ENCODE results near the gene TMEM59L.

The TMEM59L gene

DNA sequence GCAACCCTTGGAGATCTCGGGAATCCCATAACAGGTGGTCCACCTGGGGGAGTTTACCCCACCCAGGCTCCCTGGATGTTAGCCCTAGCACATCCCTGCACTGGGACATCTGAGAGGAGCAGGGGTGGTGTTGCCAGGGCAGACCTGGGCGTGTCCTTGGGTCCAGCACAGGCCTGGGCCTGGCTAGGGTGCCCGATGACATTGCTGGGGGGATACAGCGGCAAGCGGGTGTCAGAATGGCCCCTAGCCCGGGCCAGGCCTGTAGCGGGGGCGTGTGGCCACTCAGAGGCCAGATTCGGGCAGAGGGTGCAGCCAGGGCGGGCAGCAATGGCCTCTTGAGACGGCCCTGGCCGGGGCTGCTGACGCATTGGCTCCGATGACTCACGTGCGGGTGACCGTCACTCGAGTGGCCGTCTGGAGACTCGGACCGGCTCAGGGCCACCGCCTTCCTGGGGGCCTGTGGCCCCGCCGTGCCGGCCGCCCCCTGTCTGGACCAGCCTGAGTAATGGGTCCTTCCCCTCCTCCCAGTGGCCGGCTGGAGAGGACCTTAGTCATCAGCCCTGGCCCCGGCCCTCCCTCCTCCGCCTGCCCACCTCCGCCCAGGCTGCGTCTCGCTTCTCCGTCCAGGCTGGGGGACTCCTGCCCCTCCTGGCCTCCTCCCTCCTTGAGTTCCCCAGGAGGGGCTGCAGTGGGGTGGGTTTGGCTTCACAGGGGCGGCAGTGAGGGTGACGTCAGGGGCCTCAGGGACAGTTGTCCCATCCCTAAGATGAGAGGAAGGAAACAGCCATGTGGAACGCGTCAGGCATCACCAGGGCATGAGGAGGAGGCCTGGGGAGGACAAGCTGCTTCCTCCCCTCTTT is 47.6 kb downstream of the TMEM59L start:
- DNase-seq: no peak

DNA sequence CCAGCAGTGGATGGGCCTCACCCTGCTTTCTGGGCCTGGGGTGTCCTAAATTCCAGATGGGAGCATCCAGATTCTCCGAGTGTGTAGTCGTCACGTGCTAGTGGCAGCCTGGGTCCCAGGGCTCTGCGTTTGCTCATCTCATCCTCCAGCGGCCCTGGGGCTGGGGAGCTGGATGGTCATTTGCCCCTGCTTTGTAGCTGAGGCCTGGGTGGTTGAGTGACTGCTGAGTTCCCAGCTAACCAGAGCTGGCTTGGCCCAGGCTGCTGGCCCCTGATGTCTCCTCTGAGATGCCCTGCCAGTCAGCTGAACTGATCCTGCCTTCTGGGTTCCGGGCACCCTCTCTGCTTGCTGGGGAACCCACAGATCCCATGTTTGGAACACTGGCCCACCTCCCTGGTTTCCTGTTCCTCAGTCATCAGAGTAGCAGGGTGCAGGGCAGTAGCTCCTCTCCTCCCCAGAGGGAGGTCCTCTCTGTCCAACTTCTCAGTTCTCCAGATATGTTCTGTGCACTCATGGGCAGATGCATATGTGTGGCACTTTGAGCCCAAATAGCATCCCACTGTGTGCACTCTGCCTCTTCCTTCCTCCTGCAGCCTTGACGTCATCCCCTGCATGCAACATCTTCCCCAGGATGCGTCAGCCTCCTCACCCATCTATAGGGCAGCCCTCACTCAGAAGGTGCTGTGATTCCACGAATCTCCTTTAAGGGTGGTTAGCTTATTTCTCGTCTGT is 48.4 kb downstream of the TMEM59L start:
- no peak for DNase-seq

DNA sequence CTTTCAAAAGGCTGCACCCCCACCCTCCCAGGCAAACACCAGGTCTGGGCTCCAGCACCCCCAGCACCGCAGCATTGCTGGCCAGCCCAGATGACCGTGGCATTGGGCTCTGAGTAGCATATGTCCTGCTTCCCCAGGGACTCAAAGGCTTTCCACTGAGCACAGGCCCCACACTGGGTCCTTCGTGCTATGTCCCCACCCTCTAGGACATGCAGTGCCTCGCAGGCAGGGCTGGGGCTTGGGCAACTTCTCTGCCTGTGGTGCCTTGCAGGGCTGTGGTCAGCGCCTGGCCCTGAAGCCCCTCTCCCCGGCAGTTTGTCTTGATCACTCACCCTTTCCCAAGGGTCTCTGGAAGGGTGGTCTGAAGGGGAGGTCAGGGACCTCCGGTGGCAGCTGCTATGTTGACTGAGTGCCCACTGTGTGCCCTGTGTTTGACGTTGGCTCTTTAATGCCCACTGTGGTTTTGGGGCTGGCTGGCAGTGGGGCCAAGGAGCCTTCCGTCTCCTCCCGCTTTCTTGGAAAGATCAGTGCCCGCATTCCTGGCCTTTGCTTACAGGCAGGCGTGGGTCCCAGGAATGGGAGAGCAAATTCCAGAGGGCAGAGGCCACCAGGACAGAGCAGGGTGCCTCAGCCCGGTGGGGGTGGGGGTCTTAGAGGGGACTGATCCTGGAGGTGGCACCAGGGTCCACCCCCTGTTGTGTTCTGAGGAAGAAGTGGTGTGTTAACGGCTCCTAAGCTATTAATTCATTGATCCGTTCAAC is 50.5 kb downstream of the TMEM59L start:
- no peak for DNase-seq

DNA sequence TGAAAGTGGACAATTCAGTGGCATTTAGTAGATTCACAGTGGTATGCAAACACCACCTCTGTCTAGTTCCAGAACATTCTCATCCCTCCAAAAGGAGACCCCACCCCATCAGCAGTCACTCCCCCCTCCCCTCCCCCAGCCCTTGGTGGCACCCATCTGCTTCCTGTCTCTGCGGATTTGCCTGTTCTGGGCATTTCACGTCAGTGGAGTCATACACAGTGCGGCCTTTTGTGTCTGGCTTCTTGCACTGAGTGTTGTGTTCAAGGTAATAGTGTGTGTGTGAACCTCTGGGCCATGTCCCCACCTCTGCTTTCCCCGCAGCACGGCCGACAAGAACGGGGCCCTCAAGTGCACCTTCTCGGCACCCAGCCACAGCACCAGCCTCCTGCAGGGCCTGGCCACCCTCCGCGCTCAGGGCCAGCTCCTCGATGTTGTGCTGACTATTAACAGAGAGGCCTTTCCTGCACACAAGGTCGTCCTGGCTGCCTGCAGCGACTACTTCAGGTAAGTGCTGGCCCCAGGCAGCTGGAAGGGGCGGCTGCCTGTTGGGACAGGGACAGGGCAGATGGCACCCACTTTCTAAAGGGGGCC is 51.4 kb downstream of the TMEM59L start:
- no peak for DNase-seq

DNA sequence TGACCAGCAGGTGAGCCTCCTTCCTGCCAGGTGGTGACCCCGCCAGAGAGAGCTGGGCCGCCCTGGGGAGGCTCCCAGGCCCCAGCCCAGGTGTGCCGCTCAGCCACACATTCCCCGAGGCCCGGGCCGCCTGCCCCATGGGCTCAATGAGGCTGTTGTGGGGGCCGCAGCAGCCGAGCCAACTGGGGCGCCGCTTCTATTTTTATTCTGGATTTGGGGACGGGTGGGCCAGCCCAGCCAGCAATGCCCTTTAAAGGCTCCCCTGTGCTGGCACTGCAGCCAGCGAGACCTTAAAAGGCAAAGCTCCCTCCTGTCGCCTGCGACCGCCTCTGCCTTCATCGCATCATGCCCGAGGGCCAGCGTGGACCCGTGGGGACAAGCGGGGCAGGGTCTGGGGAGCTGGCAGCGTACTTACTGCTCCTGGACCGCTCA is 53.1 kb downstream of the TMEM59L start:
- no peak for DNase-seq

DNA sequence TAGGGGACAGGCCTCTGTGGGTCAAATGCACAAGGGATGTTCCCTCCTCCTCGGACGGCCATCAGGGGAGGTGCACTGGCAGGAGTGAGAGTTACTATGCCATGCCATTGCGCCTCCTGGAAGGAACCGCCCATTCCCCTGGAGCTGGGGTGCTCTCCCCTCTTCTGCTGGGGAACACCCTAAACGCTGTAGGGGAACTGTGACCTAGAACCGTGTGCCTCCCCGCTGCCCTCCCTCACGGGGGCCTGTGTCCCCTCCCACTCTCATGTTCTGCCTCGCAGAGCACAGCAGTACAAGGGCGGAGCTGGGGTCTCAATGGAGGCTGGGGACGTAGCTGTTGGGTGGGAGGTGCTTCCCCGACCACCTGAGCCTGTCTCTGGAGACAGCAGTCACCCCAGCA is 53.6 kb downstream of the TMEM59L start:
- DNase-seq: no peak

DNA sequence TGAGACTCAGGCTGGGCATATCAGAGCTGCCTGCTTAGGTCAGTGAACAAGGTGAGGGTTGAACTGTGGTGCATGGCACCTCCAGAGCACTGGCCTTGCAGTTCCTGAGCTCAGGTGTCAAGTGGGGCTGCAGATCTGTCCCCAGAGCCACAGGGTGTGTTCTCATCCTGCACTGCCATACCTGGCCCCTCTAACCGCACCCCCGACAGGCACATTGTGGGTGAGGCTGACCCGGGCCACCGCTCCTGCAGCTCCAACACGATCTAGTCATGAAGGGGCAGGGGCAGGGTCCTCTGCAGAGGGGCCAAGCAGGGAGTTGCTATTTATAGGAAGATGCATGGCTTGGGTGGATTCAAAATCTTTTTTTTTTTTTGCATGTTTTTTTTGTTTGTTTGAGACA is 54.1 kb downstream of the TMEM59L start:
- DNase-seq: no peak

DNA sequence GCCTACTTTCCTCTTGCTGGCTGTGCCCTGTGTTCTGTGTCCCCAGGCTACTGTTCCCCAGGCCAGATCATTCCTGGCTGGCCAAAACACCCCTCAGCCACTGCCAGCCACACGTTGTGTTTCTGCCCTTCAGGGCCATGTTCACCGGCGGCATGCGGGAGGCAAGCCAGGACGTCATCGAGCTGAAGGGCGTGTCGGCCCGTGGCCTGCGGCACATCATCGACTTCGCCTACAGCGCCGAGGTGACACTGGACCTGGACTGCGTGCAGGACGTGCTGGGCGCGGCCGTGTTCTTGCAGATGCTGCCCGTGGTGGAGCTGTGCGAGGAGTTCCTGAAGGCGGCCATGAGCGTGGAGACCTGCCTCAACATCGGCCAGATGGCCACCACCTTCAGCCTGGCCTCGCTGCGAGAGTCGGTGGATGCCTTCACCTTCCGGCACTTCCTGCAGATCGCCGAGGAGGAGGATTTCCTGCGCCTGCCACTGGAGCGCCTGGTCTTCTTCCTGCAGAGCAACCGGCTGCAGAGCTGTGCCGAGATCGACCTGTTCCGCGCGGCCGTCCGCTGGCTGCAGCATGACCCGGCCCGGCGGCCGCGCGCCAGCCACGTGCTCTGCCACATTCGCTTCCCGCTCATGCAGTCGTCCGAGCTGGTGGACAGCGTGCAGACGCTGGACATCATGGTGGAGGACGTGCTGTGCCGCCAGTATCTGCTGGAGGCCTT is 55.0 kb downstream of the TMEM59L start:
- no peak for DNase-seq

DNA sequence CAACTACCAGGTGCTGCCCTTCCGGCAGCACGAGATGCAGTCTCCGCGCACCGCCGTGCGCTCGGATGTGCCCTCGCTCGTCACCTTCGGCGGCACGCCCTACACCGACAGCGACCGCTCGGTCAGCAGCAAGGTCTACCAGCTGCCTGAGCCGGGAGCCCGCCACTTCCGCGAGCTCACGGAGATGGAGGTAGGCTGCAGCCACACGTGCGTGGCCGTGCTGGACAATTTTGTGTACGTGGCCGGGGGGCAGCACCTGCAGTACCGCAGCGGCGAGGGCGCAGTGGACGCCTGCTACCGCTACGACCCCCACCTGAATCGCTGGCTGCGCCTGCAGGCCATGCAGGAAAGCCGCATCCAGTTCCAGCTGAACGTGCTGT is 55.6 kb downstream of the TMEM59L start:
- no peak for DNase-seq

DNA sequence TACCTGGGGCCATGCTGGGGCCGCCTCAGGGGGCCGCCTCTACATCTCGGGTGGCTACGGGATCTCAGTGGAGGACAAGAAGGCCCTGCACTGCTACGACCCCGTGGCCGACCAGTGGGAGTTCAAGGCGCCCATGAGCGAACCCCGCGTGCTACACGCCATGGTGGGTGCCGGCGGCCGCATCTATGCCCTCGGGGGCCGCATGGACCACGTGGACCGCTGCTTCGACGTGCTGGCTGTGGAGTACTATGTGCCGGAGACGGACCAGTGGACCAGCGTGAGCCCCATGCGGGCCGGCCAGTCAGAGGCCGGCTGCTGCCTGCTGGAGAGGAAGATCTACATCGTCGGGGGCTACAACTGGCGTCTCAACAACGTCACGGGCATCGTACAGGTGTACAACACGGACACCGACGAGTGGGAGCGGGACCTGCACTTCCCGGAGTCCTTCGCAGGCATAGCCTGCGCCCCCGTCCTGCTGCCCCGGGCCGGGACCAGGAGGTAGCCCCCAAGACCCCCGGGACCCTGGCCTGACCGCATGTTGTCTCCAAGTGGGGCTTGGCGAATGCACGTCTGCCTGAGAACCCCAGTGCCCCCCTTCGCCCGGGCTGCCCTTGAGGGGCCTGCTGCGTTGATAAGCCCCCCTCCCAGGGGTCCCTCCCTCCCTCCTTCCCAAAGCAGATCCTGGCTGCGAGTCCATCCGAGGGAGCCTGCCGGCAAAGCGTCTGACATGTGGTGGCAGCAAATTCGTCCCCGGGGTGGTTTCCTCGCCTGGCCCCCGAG is 56.3 kb downstream of the TMEM59L start:
- DNase-seq: no peak

DNA sequence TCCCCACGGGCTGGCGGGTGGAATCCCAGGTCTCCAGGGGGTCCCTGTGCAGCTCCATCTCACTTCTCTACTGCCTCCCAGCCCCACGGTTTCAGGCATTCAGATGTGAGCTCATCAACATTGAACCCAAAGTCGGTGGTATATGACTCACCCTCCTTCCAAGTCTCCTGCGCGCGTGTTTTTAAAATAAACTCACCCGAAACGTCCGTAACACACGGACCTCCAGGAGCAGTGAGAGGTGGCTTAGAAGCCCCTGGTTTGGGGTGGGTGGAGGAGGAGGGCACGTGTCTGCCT is 56.8 kb downstream of the TMEM59L start:
- DNase-seq: no peak

DNA sequence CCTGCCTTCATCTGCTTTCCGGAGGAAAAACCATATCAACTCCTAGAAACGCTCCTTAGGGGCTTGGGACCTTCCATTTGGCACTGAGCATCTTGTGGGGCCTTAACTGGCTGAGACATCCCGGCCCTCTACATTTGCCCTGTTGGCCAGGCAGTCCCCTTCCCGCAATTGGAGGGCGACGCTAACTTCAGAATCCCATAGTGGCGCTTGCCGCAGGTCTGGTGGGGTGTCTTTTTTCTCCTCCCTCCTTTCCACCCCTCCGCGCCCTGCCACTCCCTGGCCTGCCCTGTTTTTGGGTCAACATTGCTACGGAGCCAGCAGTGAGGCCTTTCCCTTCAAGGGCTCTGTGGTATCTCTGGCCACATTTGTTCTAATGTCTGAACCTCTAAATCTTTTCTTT is 57.2 kb downstream of the TMEM59L start:
- no peak for DNase-seq

DNA sequence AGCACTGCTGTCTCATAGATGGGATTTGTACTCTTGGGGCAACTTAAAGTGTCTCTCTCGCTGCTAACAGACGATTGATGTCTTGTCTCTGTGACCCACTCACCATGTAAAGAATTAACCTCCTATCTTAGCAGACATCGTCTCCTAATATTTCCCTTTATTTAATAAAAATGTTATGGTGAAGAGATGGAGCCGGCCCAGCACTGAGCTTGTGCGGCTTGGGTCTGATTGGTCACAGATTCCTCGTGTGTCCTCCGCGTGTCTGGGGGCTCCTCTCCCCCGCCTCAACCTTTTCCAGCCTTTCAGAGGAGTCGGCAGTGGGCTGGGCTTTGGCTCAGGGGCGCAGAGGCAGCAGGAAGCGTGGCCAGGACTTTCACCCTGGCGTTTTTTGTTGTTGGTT is 57.6 kb downstream of the TMEM59L start:
- DNase-seq: no peak
